Right renal cortex interstitium (tissue), 3 donors: ENCODE measurements around the gene NTN1. TPM values are rescaled to one million over a fixed set of nuclear protein-coding genes. Genes with fewer than 3 reads are reported as not detected.

Experiments
- DNase-seq, 3 donors: peaks; one replicate each; pipeline ENCODE4 v3.0.0-alpha.2; 2013; ENCODE audit warnings: low read depth in 3 of 3, low spot score in 2 of 3
- polyA plus RNA-seq, 3 donors: library from polyadenylated mRNA; unstranded; fragments of 120-200 nt; gene quantifications; one replicate each; pipeline ENCODE4 v1.2.1, GENCODE V29; 2013; ENCODE audit not compliant: insufficient read length in 3 of 3

NTN1 gene
- polyA plus RNA-seq, 3 donors: 1.5 to 3.3 (median 2.6) TPM

GRCh38 chr17:9292561-9292941 is 271.2 kb downstream of the NTN1 start:
- no peak for DNase-seq

Other genes with a start within 250 kb of the NTN1 start
- 1 to 10 TPM; 3.0 to 3.9 (median 3.5) TPM for gene MFSD6L, start 222.1 kb upstream of the NTN1 start, polyA plus RNA-seq
- gene PIK3R6, start 153.8 kb upstream of the NTN1 start, polyA plus RNA-seq: 1 to 10 TPM; 1.1 to 1.2 (median 1.2) TPM
- 1 to 10 TPM in 2 of 3 donors, under 1 TPM in 1; 0.51 to 1.1 (median 1.1) TPM for gene PIK3R5, start 55.8 kb upstream of the NTN1 start, polyA plus RNA-seq